GM06990 (cell line): Measurements from ENCODE around the gene BCAT1.
"Not testable (repeated sequence)": the region's sequence is repeated elsewhere in the genome, so short reads cannot be mapped to it uniquely, and the experiment has no call there.

Experiments used
- DNase-seq: peaks from one replicate; pipeline ENCODE4 v3.0.0-alpha.2; 2011; ENCODE audit not compliant: insufficient read length; ENCODE audit errors: extremely low read depth
- H3K27me3 ChIP-seq: replicated peaks from 2 replicates; pipeline ENCODE4 v1.6.0; 2011; ENCODE audit warnings: low read length; ENCODE audit not compliant: control insufficient read depth, insufficient read depth
- H3K36me3 ChIP-seq: 2 replicates; pipeline ENCODE4 v1.5.1; 2011; ENCODE audit warnings: low read length; ENCODE audit not compliant: control insufficient read depth, insufficient read depth
- H3K4me3 ChIP-seq: replicated peaks from 2 replicates; pipeline ENCODE4 v1.5.1; 2011; ENCODE audit warnings: low read depth, mild to moderate bottlenecking, control low read depth, low read length
- CTCF ChIP-seq: IDR thresholded peaks from 2 replicates; pipeline ENCODE4 v1.5.1; 2011; ENCODE audit warnings: low read length, control low read depth, mild to moderate bottlenecking, inconsistent platforms; ENCODE audit not compliant: insufficient read depth, poor library complexity, severe bottlenecking

Gene BCAT1

DNA sequence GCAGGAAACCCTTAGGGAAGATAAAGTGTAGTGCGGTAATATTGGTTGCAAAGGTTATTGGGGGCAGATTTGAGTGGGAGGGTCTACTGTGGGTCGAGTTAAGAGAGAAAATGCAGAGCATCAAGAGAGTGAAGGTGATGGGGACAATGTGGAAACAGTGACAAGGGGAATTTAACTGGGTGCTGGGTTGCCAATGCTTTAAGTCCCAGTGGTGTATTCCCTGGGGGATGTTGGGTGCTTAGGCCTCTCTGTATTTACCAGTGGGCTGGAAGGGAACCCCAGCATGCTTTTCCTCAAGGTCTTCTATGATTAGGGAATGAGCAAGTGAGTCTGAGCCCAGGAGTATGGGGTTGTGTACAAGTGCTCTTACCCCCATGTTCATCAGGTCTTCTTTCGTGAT is 10.6 kb downstream of the BCAT1 start:
- Histone ChIP-seq H3K36me3 (no peaks in the 10 kb centered on the region), H3K4me3 (no peak overlapping the region), H3K27me3 (no peaks in the 10 kb centered on the region)
- TF ChIP-seq CTCF, result no peak
- DNase-seq, result no peak

GRCh38 chr12:24937553-24938244 is 11.2 kb downstream of the BCAT1 start:
- Histone ChIP-seq H3K4me3 (no peak overlapping the region), H3K36me3 (no peaks in the 10 kb centered on the region), H3K27me3 (no peaks in the 10 kb centered on the region)
- no peak for TF ChIP-seq CTCF
- no peak for DNase-seq

DNA sequence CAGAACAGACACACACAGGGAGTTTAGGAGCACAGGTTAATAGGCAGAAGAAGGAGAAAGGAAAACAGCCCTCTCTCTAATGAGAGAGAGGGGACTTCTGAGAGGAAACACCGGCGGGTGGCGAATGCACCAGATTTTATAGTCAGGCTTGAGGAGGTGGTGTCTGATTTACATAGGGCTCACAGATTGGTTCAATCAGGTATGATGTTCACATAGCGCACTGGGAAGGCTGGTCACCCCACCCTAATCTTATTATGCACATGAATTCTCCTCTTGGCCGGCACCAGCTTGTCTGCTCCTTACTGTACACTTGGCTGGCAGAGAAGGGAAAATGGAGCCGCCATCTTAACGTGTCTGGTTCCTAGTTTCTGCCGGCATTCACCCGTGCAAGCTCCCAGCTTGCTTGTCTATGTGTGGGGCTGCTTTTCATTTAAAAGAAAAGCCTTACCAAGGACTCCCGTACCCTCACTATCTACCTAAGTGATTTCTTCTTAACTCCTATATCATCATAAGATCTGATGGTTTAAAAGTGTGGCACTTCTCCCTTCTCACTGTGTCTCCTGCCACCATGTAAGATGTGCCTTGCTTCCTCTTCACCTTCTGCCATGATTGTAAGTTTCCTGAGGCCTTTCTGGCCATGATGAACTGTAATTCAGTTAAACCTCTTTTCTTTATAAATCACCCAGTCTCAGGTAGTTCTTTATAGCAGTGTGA is 15.1 kb downstream of the BCAT1 start:
- Histone ChIP-seq H3K4me3 (no peak overlapping the region), H3K27me3 (no peaks in the 10 kb centered on the region), H3K36me3 (no peaks in the 10 kb centered on the region)
- no peak for TF ChIP-seq CTCF
- no peak for DNase-seq

GRCh38 chr12:24931666-24932405 is 17.1 kb downstream of the BCAT1 start:
- TF ChIP-seq CTCF, result no peak
- no peaks in the 10 kb centered on the region for H3K27me3 ChIP-seq
- H3K4me3 ChIP-seq, result no peak overlapping the region
- no peak for DNase-seq
- no peaks in the 10 kb centered on the region for H3K36me3 ChIP-seq

GRCh38 chr12:24929953-24930352 is 18.9 kb downstream of the BCAT1 start:
- H3K4me3 ChIP-seq, result no peak overlapping the region
- DNase-seq, result no peak
- no peak for TF ChIP-seq CTCF
- H3K36me3 ChIP-seq, result no peaks in the 10 kb centered on the region
- no peaks in the 10 kb centered on the region for H3K27me3 ChIP-seq

GRCh38 chr12:24928533-24929306 is 20.2 kb downstream of the BCAT1 start:
- not testable (repeated sequence) for H3K27me3 ChIP-seq, DNase-seq, H3K4me3 ChIP-seq, H3K36me3 ChIP-seq
